Ishikawa (cell line): ENCODE measurements around the gene NHEJ1.

Experiments used
- FOXM1 ChIP-seq: IDR thresholded peaks from 2 replicates; pipeline ENCODE4 v1.6.1; 2012; ENCODE audit warnings: low read depth, borderline replicate concordance
- RAD21 ChIP-seq: IDR thresholded peaks from 2 replicates; pipeline ENCODE4 v1.6.1; 2012; ENCODE audit warnings: low read depth
- YY1 ChIP-seq: IDR thresholded peaks from 2 replicates; pipeline ENCODE4 v1.6.1; 2012; ENCODE audit warnings: low read depth

DNA sequence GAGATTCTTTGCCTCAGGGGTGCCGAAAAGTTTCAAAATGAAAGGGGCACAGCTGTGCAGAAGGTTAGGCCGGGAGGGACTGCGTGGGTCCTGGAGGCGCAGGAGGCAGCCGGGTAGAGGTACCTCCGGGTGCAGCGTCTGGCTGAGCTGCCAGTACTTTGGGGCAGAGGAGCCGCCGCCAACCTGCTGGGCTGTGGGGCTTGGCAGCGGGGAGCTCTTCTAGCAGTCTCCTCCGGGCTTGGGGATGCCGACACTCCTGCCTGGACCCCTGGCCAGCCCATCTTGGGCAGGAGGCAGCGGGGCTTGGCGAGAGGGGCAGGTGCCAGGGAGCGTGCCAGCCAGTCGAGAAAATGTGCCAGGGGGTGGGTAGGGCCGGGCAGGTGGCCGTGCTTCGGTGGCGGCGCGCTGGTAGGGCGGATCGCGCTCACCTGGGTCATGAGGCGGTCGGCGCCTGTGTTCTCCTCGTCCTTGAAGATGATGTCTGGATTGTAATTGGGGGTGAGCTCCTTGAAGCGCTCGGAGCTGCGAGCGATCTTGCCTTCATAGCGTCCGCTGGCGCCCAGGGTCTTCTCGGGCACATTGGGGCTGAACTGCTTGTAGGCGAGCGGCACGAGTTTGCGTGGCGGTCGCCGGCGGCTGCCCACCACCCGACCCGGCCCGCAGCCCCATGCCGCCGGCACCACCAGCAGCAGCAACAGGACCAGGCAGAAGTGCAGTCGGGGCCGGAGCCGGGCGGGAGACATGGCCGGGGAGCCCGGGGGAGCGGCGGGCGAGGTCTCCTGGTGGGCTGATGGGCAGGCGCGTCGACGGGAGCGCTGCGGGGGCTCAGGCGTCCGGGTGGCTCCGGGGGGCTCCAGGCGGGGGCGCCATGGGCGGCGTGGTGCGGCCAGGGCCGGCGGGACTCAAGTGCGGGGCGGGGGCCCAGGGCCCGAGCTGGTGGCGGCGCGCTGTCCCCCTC lies 100.6 kb downstream of the NHEJ1 start:
- no peak for TF ChIP-seq YY1
- no peak for TF ChIP-seq RAD21
- TF ChIP-seq FOXM1, result no peak
